NB4 (cell line): ENCODE data around the gene CDC20.
"Not testable (repeated sequence)": the region's sequence is repeated elsewhere in the genome, so short reads cannot be mapped to it uniquely, and the experiment has no call there.

ENCODE experiments used
- MYC ChIP-seq: IDR thresholded peaks from 2 replicates; pipeline ENCODE4 v1.6.1; 2011; ENCODE audit warnings: low read depth, low read length
- POLR2A ChIP-seq: IDR thresholded peaks from 2 replicates; pipeline ENCODE4 v1.6.1; 2011; ENCODE audit warnings: mild to moderate bottlenecking; ENCODE audit not compliant: insufficient read length; ENCODE audit errors: extremely low read depth
- TF ChIP-seq, protein P1 (sequence below): IDR thresholded peaks from one replicate; pipeline ENCODE4 v1.5.1; 2012; ENCODE audit warnings: low read depth, low read length
- TF ChIP-seq, protein P2 (sequence below): IDR thresholded peaks from 2 replicates; pipeline ENCODE4 v1.6.1; 2011; ENCODE audit warnings: low read depth, low read length

DNA sequence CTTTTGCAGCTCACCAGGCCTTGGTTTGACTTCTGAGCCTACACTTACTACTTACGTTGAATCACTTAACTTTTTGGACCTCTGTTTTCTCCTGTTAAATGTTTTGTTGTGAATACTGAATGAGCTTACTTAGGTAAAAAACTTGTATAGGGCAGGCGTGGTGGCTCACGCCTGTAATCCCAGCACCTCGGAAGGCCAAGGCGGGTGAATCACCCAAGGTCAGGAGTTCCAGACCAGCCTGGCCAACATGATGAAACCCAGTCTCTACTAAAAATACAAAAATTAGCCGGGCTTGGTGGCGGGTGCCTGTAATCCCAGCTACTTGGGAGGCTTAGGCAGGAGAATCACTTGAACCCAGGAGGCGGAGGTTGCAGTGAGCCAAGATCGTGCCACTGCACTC lies 41.7 kb downstream of the CDC20 start:
- TF ChIP-seq, protein P1, sequence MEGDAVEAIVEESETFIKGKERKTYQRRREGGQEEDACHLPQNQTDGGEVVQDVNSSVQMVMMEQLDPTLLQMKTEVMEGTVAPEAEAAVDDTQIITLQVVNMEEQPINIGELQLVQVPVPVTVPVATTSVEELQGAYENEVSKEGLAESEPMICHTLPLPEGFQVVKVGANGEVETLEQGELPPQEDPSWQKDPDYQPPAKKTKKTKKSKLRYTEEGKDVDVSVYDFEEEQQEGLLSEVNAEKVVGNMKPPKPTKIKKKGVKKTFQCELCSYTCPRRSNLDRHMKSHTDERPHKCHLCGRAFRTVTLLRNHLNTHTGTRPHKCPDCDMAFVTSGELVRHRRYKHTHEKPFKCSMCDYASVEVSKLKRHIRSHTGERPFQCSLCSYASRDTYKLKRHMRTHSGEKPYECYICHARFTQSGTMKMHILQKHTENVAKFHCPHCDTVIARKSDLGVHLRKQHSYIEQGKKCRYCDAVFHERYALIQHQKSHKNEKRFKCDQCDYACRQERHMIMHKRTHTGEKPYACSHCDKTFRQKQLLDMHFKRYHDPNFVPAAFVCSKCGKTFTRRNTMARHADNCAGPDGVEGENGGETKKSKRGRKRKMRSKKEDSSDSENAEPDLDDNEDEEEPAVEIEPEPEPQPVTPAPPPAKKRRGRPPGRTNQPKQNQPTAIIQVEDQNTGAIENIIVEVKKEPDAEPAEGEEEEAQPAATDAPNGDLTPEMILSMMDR: not testable (repeated sequence)
- TF ChIP-seq POLR2A, MYC: not testable (repeated sequence)
- TF ChIP-seq, protein P2, sequence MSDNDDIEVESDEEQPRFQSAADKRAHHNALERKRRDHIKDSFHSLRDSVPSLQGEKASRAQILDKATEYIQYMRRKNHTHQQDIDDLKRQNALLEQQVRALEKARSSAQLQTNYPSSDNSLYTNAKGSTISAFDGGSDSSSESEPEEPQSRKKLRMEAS: not testable (repeated sequence)
